Neutrophil (primary cell): ENCODE measurements around the gene SMS.

Experiments
- H3K27ac ChIP-seq: fragments of 200-600 bp; sonication (generic); 2 replicates; pipeline ENCODE4 v1.5.1; 2016; ENCODE audit warnings: mild to moderate bottlenecking, moderate library complexity
- H3K27me3 ChIP-seq: fragments of 200-600 bp; sonication (generic); 2 replicates; pipeline ENCODE4 v1.6.0; 2016; ENCODE audit warnings: mild to moderate bottlenecking
- H3K36me3 ChIP-seq: fragments of 200-600 bp; sonication (generic); 2 replicates; pipeline ENCODE4 v1.5.1; 2017
- H3K4me1 ChIP-seq, 2 experiments: fragments of 200-600 bp in 1 of 2; sonication (generic) in 1 of 2; 1 replicate in 1 of 2; 2 replicates in 1 of 2; pipeline versions ENCODE4 v1.5.1 to v1.6.1; 2013 to 2016; ENCODE audit warnings: low read depth in 1 of 2, low read length in 1 of 2, mild to moderate bottlenecking in 1 of 2, moderate library complexity in 1 of 2; ENCODE audit not compliant: control insufficient read depth in 1 of 2, insufficient read depth in 1 of 2
- H3K4me3 ChIP-seq, 2 experiments: fragments of 200-600 bp in 1 of 2; sonication (generic) in 1 of 2; 1 replicate in 1 of 2; 2 replicates in 1 of 2; pipeline ENCODE4 v1.5.1; 2013 to 2016; ENCODE audit warnings: low read depth in 1 of 2, low read length in 1 of 2, mild to moderate bottlenecking in 1 of 2, moderate library complexity in 1 of 2
- H3K9me3 ChIP-seq: fragments of 200-600 bp; sonication (generic); 2 replicates; pipeline ENCODE4 v1.5.1; 2016
- TF ChIP-seq, protein P1 (sequence below): fragments of 200-600 bp; sonication (generic); IDR thresholded peaks from 2 replicates; pipeline ENCODE4 v1.5.1; 2016; ENCODE audit warnings: antibody characterized with exemption

Gene SMS

DNA sequence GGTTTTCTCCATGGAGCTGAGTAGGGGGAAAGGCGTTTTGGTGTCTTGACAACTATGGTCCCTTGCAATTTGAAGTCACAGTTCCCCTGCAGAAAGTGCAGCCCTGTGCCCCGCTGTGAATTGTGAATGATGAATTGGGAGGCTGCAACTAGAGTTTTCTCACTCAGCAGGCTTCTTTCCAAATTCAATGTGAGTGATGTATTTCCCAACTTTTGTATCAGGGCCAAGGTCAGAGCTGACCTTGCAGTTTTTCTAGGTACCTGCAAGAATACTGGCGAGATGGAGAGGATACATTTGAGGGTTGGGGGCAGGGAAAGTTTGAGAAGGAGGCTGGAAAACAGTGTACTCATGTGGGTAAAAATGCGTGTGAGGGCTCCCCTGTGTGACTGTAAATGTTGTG, 103.4 kb downstream of the SMS start:
- TF ChIP-seq, protein P1, sequence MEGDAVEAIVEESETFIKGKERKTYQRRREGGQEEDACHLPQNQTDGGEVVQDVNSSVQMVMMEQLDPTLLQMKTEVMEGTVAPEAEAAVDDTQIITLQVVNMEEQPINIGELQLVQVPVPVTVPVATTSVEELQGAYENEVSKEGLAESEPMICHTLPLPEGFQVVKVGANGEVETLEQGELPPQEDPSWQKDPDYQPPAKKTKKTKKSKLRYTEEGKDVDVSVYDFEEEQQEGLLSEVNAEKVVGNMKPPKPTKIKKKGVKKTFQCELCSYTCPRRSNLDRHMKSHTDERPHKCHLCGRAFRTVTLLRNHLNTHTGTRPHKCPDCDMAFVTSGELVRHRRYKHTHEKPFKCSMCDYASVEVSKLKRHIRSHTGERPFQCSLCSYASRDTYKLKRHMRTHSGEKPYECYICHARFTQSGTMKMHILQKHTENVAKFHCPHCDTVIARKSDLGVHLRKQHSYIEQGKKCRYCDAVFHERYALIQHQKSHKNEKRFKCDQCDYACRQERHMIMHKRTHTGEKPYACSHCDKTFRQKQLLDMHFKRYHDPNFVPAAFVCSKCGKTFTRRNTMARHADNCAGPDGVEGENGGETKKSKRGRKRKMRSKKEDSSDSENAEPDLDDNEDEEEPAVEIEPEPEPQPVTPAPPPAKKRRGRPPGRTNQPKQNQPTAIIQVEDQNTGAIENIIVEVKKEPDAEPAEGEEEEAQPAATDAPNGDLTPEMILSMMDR: no peak
- Histone ChIP-seq H3K27ac (no peak overlapping the region), H3K27me3 (no peaks in the 10 kb centered on the region), H3K36me3 (no peaks in the 10 kb centered on the region), H3K4me1 (peaks cover 2 to 9% of the 10 kb centered on the region in 2 experiments), H3K9me3 (no peaks in the 10 kb centered on the region), H3K4me3 (no peak overlapping the region)
